CD14-positive monocyte (primary cell): Measurements from ENCODE around the gene RAI1. TPM values are rescaled to one million over a fixed set of nuclear protein-coding genes. Genes with fewer than 3 reads are reported as not detected.
"Not testable (repeated sequence)": the region's sequence is repeated elsewhere in the genome, so short reads cannot be mapped to it uniquely, and the experiment has no call there.

ENCODE experiments used
- DNase-seq, 3 donors: peaks; one replicate each; pipeline ENCODE4 v3.0.0-alpha.2; 2011 to 2022
- H2AFZ ChIP-seq: 2 replicates; pipeline ENCODE4 v1.6.0; 2012; ENCODE audit warnings: mild to moderate bottlenecking, low read depth, low read length, inconsistent platforms; ENCODE audit not compliant: insufficient read depth, poor library complexity, severe bottlenecking
- H3K27ac ChIP-seq, 2 donors: 1 replicate in 1 of 2; 2 replicates in 1 of 2; pipeline ENCODE4 v1.5.1; 2012 to 2013; ENCODE audit warnings: low read length in 2 of 2, control low read depth in 1 of 2, inconsistent platforms in 1 of 2, low read depth in 1 of 2, mild to moderate bottlenecking in 1 of 2
- H3K27me3 ChIP-seq, 2 donors: one replicate each; pipeline versions ENCODE4 v1.6.0 to v1.6.1; 2011 to 2013; ENCODE audit warnings: low read length in 2 of 2; ENCODE audit not compliant: control insufficient read depth in 2 of 2, insufficient read depth in 2 of 2
- H3K36me3 ChIP-seq, 2 donors: replicated peaks in 1 of 2; 1 replicate in 1 of 2; 2 replicates in 1 of 2; pipeline versions ENCODE4 v1.5.1 to v1.6.1; 2012 to 2013; ENCODE audit warnings: low read length in 2 of 2, control low read depth in 1 of 2, inconsistent platforms in 1 of 2, mild to moderate bottlenecking in 1 of 2; ENCODE audit not compliant: insufficient read depth in 2 of 2, control insufficient read depth in 1 of 2
- H3K4me1 ChIP-seq, 2 donors: 1 replicate in 1 of 2; 2 replicates in 1 of 2; pipeline versions ENCODE4 v1.5.1 to v1.6.1; 2012 to 2013; ENCODE audit warnings: low read length in 2 of 2, control low read depth in 1 of 2, inconsistent platforms in 1 of 2, mild to moderate bottlenecking in 1 of 2, moderate library complexity in 1 of 2; ENCODE audit not compliant: insufficient read depth in 2 of 2, control insufficient read depth in 1 of 2
- H3K4me2 ChIP-seq: replicated peaks from 2 replicates; pipeline ENCODE3; 2012; ENCODE audit warnings: low read length, moderate library complexity, mild to moderate bottlenecking; ENCODE audit not compliant: poor library complexity, severe bottlenecking; ENCODE audit errors: extremely low read depth
- H3K4me3 ChIP-seq, 3 experiments: fragments of 200-600 bp in 1 of 3; sonication (generic) in 1 of 3; replicated peaks in 1 of 3; 1 replicate in 2 of 3; 2 replicates in 1 of 3; pipeline ENCODE4 v1.5.1; 2011 to 2013; ENCODE audit warnings: low read length in 3 of 3, mild to moderate bottlenecking in 3 of 3, control low read depth in 2 of 3, low read depth in 2 of 3, inconsistent platforms in 1 of 3, moderate library complexity in 1 of 3
- H3K79me2 ChIP-seq: 2 replicates; pipeline ENCODE4 v1.6.0; 2012; ENCODE audit warnings: mild to moderate bottlenecking, control low read depth, inconsistent platforms, low read length, moderate library complexity; ENCODE audit not compliant: insufficient read depth
- H3K9ac ChIP-seq: 2 replicates; pipeline ENCODE4 v1.6.0; 2017; ENCODE audit warnings: low read length, mild to moderate bottlenecking; ENCODE audit not compliant: insufficient read depth, poor library complexity, severe bottlenecking
- H3K9me3 ChIP-seq, 2 donors: replicated peaks in 1 of 2; 1 replicate in 1 of 2; 2 replicates in 1 of 2; pipeline versions ENCODE4 v1.5.1 to v1.6.1; 2012 to 2013; ENCODE audit warnings: low read length in 2 of 2, control low read depth in 1 of 2; ENCODE audit not compliant: control insufficient read depth in 1 of 2, insufficient read depth in 1 of 2
- H4K20me1 ChIP-seq: 2 replicates; pipeline ENCODE4 v1.6.0; 2012; ENCODE audit warnings: mild to moderate bottlenecking, low read length, control low read depth, moderate library complexity; ENCODE audit not compliant: insufficient read depth
- H3K27ac Mint-ChIP-seq, 7 donors: one replicate each; pipeline ENCODE4 v1.8.0; 2020; ENCODE audit warnings: mild to moderate bottlenecking in 7 of 7, mixed read lengths in 7 of 7, moderate library complexity in 6 of 7, inconsistent platforms in 2 of 7
- H3K27me3 Mint-ChIP-seq, 3 donors: one replicate each; pipeline ENCODE4 v1.8.0; 2021 to 2022; ENCODE audit warnings: low read depth in 3 of 3, mild to moderate bottlenecking in 3 of 3, mixed read lengths in 3 of 3, moderate library complexity in 3 of 3, inconsistent platforms in 1 of 3
- H3K36me3 Mint-ChIP-seq, 2 donors: one replicate each; pipeline ENCODE4 v1.8.0; 2020; ENCODE audit warnings: mixed read lengths in 2 of 2, inconsistent platforms in 1 of 2, mild to moderate bottlenecking in 1 of 2
- H3K4me1 Mint-ChIP-seq: one replicate; pipeline ENCODE4 v1.8.0; 2020; ENCODE audit warnings: mild to moderate bottlenecking, mixed read lengths
- H3K4me3 Mint-ChIP-seq, 2 donors: one replicate each; pipeline ENCODE4 v1.8.0; 2020; ENCODE audit warnings: mild to moderate bottlenecking in 2 of 2, mixed read lengths in 2 of 2, moderate library complexity in 1 of 2
- H3K9me3 Mint-ChIP-seq, 7 donors: one replicate each; pipeline ENCODE4 v1.8.0; 2020 to 2022; ENCODE audit warnings: mixed read lengths in 7 of 7, mild to moderate bottlenecking in 6 of 7, moderate library complexity in 6 of 7, inconsistent platforms in 2 of 7
- CTCF ChIP-seq: fragments of 200-600 bp; IDR thresholded peaks from one replicate; pipeline ENCODE4 v1.8.0; 2022; ENCODE audit warnings: antibody characterized with exemption, mild to moderate bottlenecking
- WGBS: methylation state at CpG from one replicate; pipeline ENCODE4 v1.1.5; 2013; ENCODE audit warnings: missing lambda C conversion rate; ENCODE audit not compliant: insufficient coverage; 5-methylcytosine and 5-hydroxymethylcytosine counted together
- intact Hi-C, 2 donors: fragments of 100-400 bp; cut with micrococcal nuclease; formaldehyde crosslinking; loops; one replicate each; pipeline versions ENCODE4 v1.15.0 to v1.15.1; 2023
- polyA plus RNA-seq, 3 donors: library from polyadenylated mRNA; depleted of rRNA in 1 of 3; unstranded in 2 of 3; stranded (reverse) in 1 of 3; fragments of 300-500 nt in 2 of 3; fragments of >200 nt in 1 of 3; fragmentation: Illumina TruSeq in 2 of 3; gene quantifications; 1 replicate in 2 of 3; 2 replicates in 1 of 3; pipeline ENCODE4 v1.2.3, GENCODE V29; 2012 to 2021

The RAI1 gene
- polyA plus RNA-seq, 3 donors: 0.89 to 4.4 (median 1.5) TPM

GRCh38 chr17:17636272-17636885 is 44.9 kb upstream of the RAI1 start:
- Mint-ChIP-seq H3K27ac (peak overlapping the region; percentile 70 to 87 (median 80)), H3K9me3 (peaks cover 15 to 39% (median 30%) of the 10 kb centered on the region in 7 donors), H3K4me3 (no peak overlapping the region), H3K27me3 (peaks cover 0 to 2% (median 1%) of the 10 kb centered on the region in 3 donors), H3K4me1 (peaks cover 74% of the 10 kb centered on the region), H3K36me3 (peaks cover 5 to 6% of the 10 kb centered on the region in 2 donors)
- Histone ChIP-seq H3K4me3 (peak overlapping the region in 1 of 3 experiments; percentile 25), H3K4me1 (peaks cover 59 to 74% of the 10 kb centered on the region in 2 donors), H3K9me3 (peaks cover 7 to 20% of the 10 kb centered on the region in 2 donors), H3K27me3 (no peaks in the 10 kb centered on the region), H4K20me1 (no peaks in the 10 kb centered on the region), H3K36me3 (no peaks in the 10 kb centered on the region), H3K79me2 (no peaks in the 10 kb centered on the region), H3K27ac (peak overlapping the region; percentile 32 to 78), H3K9ac (no peak overlapping the region), H2AFZ (no peak overlapping the region), H3K4me2 (no peak overlapping the region)
- TF ChIP-seq CTCF: no peak
- WGBS: 95% methylated on average over 5 of the region's 5 CpGs
- intact Hi-C loops: no loop called here
- DNase-seq: peak in 1 of 3 donors; percentile 21

- no peaks in the 10 kb centered on the region for H3K36me3 ChIP-seq
- H3K4me3 ChIP-seq: peak overlapping the region in 1 of 3 experiments; percentile 0
- peaks cover 7 to 14% of the 10 kb centered on the region in 2 donors for H3K9me3 ChIP-seq
- Mint-ChIP-seq H3K36me3 (peaks cover 5 to 6% of the 10 kb centered on the region in 2 donors), H3K27me3 (peaks cover 0 to 2% (median 0%) of the 10 kb centered on the region in 3 donors), H3K27ac (peak overlapping the region in 6 of 7 donors; percentile 9 to 93 (median 84)), H3K4me1 (peaks cover 67% of the 10 kb centered on the region), H3K4me3 (no peak overlapping the region), H3K9me3 (peaks cover 15 to 26% (median 20%) of the 10 kb centered on the region in 7 donors)
- intact Hi-C loops: no loop called here
- no peak for TF ChIP-seq CTCF
- H3K4me2 ChIP-seq: no peak overlapping the region
- no peaks in the 10 kb centered on the region for H4K20me1 ChIP-seq
- H3K27ac ChIP-seq: peak overlapping the region; percentile 7 to 62
- no CpG with 5 or more reads among the region's 2 CpGs for WGBS
- peaks cover 53 to 69% of the 10 kb centered on the region in 2 donors for H3K4me1 ChIP-seq
- no peaks in the 10 kb centered on the region for H3K27me3 ChIP-seq
- H3K9ac ChIP-seq: no peak overlapping the region
- peak in 2 of 3 donors; percentile 13 to 27 for DNase-seq
- no peaks in the 10 kb centered on the region for H3K79me2 ChIP-seq
- H2AFZ ChIP-seq: no peak overlapping the region
These were observed 42.8 kb upstream of the RAI1 start for GRCh38 chr17:17638467-17638866.

- peak overlapping the region; percentile 78 to 93 (median 89) for H3K27ac Mint-ChIP-seq
- intact Hi-C loops: loop anchor here (5.0 kb wide), 2 partner anchors 47 to 142 kb away; partner anchors contain the start of genes PEMT (in 1 of the 2) and RASD1 (in 1 of the 2)
These were observed 41.5 kb upstream of the RAI1 start for GRCh38 chr17:17639661-17640270.

More at GRCh38 chr17:17639661-17640270, 41.5 kb upstream of the RAI1 start:
- H3K9me3 ChIP-seq: peaks cover 7 to 14% of the 10 kb centered on the region in 2 donors
- H3K4me1 ChIP-seq: peaks cover 53 to 68% of the 10 kb centered on the region in 2 donors
- peak; percentile 70 to 87 (median 76) for DNase-seq
- H3K27me3 Mint-ChIP-seq, H3K9ac ChIP-seq, H3K36me3 Mint-ChIP-seq, H4K20me1 ChIP-seq, H3K79me2 ChIP-seq, H3K36me3 ChIP-seq, H3K27me3 ChIP-seq: not testable (repeated sequence)
- peak overlapping the region in 1 of 3 experiments; percentile 38 for H3K4me3 ChIP-seq
- H3K4me2 ChIP-seq: peak overlapping the region; percentile 60
- Mint-ChIP-seq H3K4me1 (peaks cover 59% of the 10 kb centered on the region), H3K9me3 (peaks cover 11 to 26% (median 20%) of the 10 kb centered on the region in 7 donors), H3K4me3 (peak overlapping the region in 1 of 2 donors; percentile 57)
- peak overlapping the region; percentile 36 to 74 for H3K27ac ChIP-seq
- H2AFZ ChIP-seq: peak overlapping the region; percentile 41
- whole genome bisulfite sequencing: 80% methylated on average over 1 of the region's 9 CpGs
